Measurements from ENCODE around the gene FTMT.

DNA sequence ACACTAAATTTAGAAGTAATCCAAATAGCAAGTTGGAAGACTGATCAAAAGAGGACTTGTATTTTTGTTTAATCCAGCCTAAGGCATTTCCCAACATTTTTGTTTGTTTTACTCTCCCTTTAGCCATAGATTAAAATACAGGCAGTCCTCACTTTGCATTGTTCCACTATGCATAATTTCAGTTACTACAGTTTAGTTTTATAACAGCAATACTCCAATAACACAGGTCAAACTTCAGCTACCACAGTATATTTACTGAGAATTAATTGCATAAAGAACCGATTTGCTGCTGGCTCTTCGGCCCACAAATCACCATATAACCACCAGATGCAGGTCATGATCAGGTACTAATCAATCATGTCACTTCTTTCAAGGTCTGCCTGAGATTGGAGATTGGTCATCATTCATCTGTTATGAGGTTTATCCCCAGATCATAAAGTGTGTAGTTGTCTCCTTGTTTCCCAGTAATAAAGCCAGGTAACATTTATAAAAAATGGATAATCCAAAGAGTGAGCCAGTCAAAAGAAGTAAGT, 12.1 kb downstream of the FTMT start:
- TF ChIP-seq CTCF (IDR thresholded peaks at IDR 0.05), result no peak
- no peak for TF ChIP-seq POLR2A (IDR thresholded peaks at IDR 0.05)

Measured in uterus (tissue), 2 donors.